22Rv1 (cell line): Measurements from ENCODE around the gene LCP2.

Experiments used
- H3K27ac ChIP-seq: fragments of 450-650 bp; 2 replicates; pipeline ENCODE4 v1.5.1; 2017
- ZFX ChIP-seq: fragments of 450-650 bp; IDR thresholded peaks from 2 replicates; pipeline ENCODE4 v1.6.1; 2017; ENCODE audit warnings: antibody characterized with exemption, borderline replicate concordance
- TF ChIP-seq, protein P1 (sequence below): fragments of 450-650 bp; IDR thresholded peaks from 2 replicates; pipeline ENCODE4 v1.5.1; 2017; ENCODE audit warnings: mild to moderate bottlenecking

LCP2 gene

DNA sequence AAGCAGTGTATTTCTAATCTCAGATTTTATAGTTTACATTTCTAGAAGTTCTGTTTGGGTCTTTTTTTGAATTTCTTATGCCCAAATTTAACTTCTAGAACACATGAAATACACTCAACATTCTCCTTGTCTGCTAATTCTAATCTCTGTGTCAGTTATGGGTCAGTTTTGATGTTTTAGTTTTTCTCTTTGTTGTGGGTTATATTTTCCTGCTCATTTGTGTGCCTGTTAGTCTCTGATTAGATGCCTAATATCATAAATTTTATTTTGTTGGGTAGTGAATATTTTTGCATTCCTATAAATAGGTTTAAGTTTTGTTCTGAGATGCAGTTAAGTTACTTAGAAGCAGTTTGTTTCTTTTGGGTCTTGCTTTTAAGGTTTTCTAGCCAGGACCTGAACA lies 12.4 kb downstream of the LCP2 start:
- no peak for TF ChIP-seq ZFX
- TF ChIP-seq, protein P1, sequence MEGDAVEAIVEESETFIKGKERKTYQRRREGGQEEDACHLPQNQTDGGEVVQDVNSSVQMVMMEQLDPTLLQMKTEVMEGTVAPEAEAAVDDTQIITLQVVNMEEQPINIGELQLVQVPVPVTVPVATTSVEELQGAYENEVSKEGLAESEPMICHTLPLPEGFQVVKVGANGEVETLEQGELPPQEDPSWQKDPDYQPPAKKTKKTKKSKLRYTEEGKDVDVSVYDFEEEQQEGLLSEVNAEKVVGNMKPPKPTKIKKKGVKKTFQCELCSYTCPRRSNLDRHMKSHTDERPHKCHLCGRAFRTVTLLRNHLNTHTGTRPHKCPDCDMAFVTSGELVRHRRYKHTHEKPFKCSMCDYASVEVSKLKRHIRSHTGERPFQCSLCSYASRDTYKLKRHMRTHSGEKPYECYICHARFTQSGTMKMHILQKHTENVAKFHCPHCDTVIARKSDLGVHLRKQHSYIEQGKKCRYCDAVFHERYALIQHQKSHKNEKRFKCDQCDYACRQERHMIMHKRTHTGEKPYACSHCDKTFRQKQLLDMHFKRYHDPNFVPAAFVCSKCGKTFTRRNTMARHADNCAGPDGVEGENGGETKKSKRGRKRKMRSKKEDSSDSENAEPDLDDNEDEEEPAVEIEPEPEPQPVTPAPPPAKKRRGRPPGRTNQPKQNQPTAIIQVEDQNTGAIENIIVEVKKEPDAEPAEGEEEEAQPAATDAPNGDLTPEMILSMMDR = no peak
- H3K27ac ChIP-seq = no peak overlapping the region

DNA sequence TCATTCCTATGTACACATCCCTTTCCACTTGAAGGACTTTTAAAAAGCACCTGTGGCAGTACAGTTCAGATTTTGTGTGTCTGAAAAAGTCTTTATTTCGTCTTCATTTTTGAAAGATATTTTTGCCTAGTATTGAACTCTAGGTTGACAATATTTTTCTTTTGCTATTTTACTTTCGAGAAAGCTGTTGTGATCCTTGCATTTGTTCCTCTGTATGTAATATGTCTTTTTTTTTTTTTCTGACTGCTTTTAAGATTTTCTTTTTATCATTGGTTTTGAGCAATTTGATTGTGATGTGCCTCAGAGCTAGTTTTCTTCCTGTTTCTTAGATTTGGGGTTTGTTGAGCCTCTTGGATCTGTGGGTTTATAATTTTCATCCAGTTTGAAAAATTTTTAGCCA lies 13.3 kb downstream of the LCP2 start:
- no peak for TF ChIP-seq ZFX
- TF ChIP-seq, protein P1 = no peak
- no peak overlapping the region for H3K27ac ChIP-seq

DNA sequence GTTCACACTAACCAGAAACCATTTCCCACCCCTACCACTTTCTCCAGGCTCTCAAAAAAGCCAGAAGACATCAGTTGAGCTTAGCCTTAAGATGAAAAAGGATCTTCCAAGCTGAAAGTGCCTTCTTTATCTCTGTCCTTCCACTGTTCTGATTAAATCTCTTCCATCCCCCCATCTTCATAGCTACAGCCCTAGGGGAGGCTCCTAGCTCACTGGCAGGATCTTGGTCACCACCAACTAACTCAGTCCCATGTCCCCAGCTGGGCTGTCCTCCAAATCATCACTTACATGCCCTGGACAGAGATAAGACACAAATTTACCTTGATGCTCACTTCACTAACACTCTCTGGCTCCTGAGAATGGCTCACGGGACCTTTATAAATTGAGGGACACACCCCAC lies 14.3 kb downstream of the LCP2 start:
- H3K27ac ChIP-seq = no peak overlapping the region
- TF ChIP-seq ZFX = no peak
- TF ChIP-seq, protein P1 = no peak

DNA sequence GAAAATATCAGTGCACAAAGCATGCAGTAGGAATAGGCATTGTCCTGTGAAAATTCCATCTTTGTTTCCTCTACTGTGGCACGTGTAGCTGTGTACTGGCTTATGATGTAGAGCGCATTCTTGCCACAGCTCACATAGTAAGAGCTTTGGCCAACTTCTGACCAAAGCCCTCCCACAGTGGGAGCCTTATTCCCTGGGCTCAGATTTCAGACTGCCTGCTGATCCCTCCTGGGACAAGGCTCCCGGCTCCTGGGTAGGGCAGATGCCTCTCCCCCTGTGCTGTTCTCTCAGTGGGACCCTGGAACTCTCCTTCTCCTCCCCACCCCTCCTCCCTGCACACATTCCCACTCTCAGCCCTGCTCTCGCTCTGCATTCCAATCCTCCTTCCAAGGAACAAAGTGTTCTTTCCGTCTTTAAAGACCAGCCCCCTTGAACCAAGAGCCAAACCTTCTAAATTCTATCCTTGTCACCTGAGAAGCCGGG lies 17.5 kb downstream of the LCP2 start:
- H3K27ac ChIP-seq = no peak overlapping the region

DNA sequence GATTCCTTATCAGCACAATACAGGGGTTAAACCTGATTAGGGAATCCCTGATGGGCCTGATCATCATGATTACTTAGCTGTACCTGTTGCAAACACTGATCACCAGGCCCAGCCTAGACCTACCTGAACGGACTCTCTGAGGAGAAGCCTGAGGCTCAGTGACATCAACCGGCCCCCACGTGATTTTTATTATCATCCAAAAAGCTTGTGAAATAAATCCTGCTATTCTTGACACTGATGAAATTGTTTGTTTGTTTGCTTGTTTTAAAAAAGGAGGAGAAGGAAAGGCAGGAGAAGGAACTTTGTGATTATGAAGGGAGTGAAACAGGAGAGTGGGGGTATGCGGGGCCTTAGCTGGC lies 18.1 kb downstream of the LCP2 start:
- no peak overlapping the region for H3K27ac ChIP-seq
- no peak for TF ChIP-seq ZFX

More for the DNA sequence above, 17.5 kb downstream of the LCP2 start:
- TF ChIP-seq, protein P1 = no peak
- TF ChIP-seq ZFX = no peak

DNA sequence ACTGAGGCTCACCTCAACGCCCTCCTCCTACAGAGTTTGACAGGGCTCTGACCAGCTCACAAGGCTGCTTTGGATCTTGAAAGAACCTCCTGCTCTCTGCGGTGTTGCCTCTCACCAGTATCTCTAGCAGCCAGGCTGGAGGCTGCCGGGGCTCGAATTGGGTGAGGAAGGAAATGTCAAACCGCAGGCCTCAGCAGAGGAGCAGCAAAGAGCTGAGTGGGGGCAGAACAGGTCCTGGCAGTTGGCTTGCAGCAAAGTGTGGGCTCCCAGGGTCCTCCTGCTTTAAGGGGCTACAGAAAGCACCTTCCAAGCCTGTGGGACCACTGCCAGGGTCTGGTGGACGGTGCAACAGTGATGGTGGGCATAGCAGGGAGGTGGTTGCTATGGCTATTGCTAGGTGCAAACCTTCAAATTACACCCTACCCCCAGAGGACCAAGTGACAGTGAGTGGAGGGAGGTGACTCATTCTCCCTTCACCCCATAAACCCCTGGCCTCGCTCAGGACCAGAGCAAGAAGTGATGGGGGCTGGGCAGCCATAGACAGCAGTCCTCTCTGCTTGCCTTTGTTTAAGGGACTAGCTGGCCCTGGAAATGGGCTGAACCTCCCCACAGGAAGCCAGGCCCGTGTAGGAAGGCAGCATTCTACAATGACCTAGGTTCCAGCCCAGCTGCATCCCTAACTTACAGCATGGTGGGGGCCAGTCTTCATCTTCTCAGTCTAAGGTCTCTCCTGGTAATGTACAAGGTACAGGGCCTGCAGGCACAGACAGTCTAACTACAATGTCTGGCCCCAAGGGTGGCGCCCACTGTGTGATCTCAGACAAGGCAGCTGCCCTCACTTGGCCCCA lies 18.7 kb downstream of the LCP2 start:
- H3K27ac ChIP-seq = no peak overlapping the region

DNA sequence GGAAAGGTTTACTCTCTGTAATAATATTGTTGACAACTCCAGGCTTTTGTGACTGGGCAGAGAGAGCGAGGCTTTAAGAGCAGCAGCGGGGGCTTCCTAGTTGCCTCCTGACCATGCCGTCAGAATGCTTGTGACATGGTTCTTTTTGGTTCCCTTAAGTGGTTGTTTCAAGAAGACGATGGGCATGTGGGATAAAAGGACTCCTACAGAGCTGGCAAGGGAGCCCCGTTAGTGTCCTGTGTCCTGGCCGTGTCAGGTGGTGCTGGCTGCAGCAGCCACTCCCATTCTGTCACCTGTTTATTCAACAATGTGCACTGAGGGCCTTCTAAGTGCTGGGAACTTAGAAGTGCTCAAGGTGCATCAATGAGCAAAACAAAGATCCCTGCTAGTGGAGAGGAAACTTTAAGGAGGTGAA lies 19.7 kb downstream of the LCP2 start:
- no peak for TF ChIP-seq ZFX
- TF ChIP-seq, protein P1 = no peak
- no peak overlapping the region for H3K27ac ChIP-seq

More for the DNA sequence above, 18.7 kb downstream of the LCP2 start:
- TF ChIP-seq, protein P1 = no peak
- TF ChIP-seq ZFX = no peak
